IMR-90 (cell line): ENCODE measurements around the gene CSKMT. TPM values are rescaled to one million over a fixed set of nuclear protein-coding genes. Genes with fewer than 3 reads are reported as not detected.
A peak's percentile ranks its signal among the peaks of the same experiment; 100 is the strongest.

Source experiments
- ATAC-seq: fragments of 200-7000 bp; cut with Tn5 transposase; 2 replicates; pipeline ENCODE4 v1.9.1; 2020; ENCODE audit warnings: low read depth, mild to moderate bottlenecking, moderate library complexity
- BruUV-seq: library from RNA; stranded (reverse); fragments of 400-500 nt; replicated peaks from 2 replicates; lab custom pipeline; 2021; lab: Mats Ljungman, UMichigan
- CTCF ChIA-PET: fragments of 300-600 bp; formaldehyde crosslinking; extraction: SDS; loops from one replicate; lab custom pipeline; 2021; ENCODE audit warnings: antibody characterized with exemption; lab: Yijun Ruan, JAX
- POLR2A ChIA-PET: fragments of 300-600 bp; sonication (Branson Sonifier 250); formaldehyde crosslinking; loops from one replicate; lab custom pipeline; 2022; ENCODE audit warnings: antibody characterized with exemption; ENCODE audit not compliant: unreplicated experiment; lab: Charles Lee
- DNase-seq: peaks from one replicate; pipeline ENCODE4 v3.0.0; 2013
- H2AFZ ChIP-seq: replicated peaks from 2 replicates; pipeline ENCODE3; 2013; ENCODE audit warnings: low read length, mild to moderate bottlenecking; ENCODE audit not compliant: poor library complexity
- H2AK5ac ChIP-seq: 2 replicates; pipeline ENCODE4 v1.6.1; 2013; ENCODE audit warnings: low read depth, low read length, inconsistent platforms
- H2AK9ac ChIP-seq: replicated peaks from 2 replicates; pipeline ENCODE3; 2013; ENCODE audit warnings: mild to moderate bottlenecking, low read depth, low read length, moderate library complexity; ENCODE audit not compliant: poor library complexity
- H2BK120ac ChIP-seq: 2 replicates; pipeline ENCODE4 v1.6.1; 2013; ENCODE audit warnings: low read depth, low read length, inconsistent platforms
- H2BK15ac ChIP-seq: 3 replicates; pipeline ENCODE4 v1.6.1; 2013; ENCODE audit warnings: low read depth, low read length, inconsistent platforms
- H2BK20ac ChIP-seq: 2 replicates; pipeline ENCODE4 v1.6.1; 2013; ENCODE audit warnings: low read depth, mild to moderate bottlenecking, inconsistent platforms, low read length, moderate library complexity
- H2BK5ac ChIP-seq: 2 replicates; pipeline ENCODE4 v1.6.1; 2013; ENCODE audit warnings: mild to moderate bottlenecking, low read depth, low read length, inconsistent platforms; ENCODE audit not compliant: poor library complexity, severe bottlenecking
- H3K14ac ChIP-seq: replicated peaks from 2 replicates; pipeline ENCODE4 v1.6.1; 2013; ENCODE audit warnings: low read depth, low read length, inconsistent platforms
- H3K18ac ChIP-seq: 2 replicates; pipeline ENCODE4 v1.6.1; 2013; ENCODE audit warnings: low read depth, low read length, control low read depth
- H3K23ac ChIP-seq: 2 replicates; pipeline ENCODE4 v1.6.1; 2013; ENCODE audit warnings: low read depth, low read length, inconsistent platforms
- H3K27ac ChIP-seq: 2 replicates; pipeline ENCODE4 v1.5.1; 2013; ENCODE audit warnings: mild to moderate bottlenecking, control low read depth, low read length; ENCODE audit not compliant: insufficient read depth
- H3K27me3 ChIP-seq: 2 replicates; pipeline ENCODE4 v1.6.1; 2013; ENCODE audit warnings: low read length; ENCODE audit not compliant: control insufficient read depth, insufficient read depth
- H3K36me3 ChIP-seq: 2 replicates; pipeline ENCODE4 v1.6.1; 2013; ENCODE audit warnings: low read length, mixed read lengths; ENCODE audit not compliant: control insufficient read depth, insufficient read depth
- H3K4ac ChIP-seq: 2 replicates; pipeline ENCODE4 v1.6.1; 2013; ENCODE audit warnings: low read depth, low read length, inconsistent platforms
- H3K4me1 ChIP-seq: 2 replicates; pipeline ENCODE4 v1.6.1; 2013; ENCODE audit warnings: low read length, mixed read lengths; ENCODE audit not compliant: control insufficient read depth, insufficient read depth
- H3K4me2 ChIP-seq: 2 replicates; pipeline ENCODE4 v1.6.1; 2013; ENCODE audit warnings: low read depth, mild to moderate bottlenecking, control low read depth, low read length, moderate library complexity
- H3K4me3 ChIP-seq: 2 replicates; pipeline ENCODE4 v1.5.1; 2013; ENCODE audit warnings: low read depth, mild to moderate bottlenecking, control low read depth, low read length, moderate library complexity; ENCODE audit not compliant: insufficient read depth
- H3K56ac ChIP-seq: 2 replicates; pipeline ENCODE4 v1.6.1; 2013; ENCODE audit warnings: low read length, inconsistent platforms; ENCODE audit not compliant: insufficient read depth; ENCODE audit errors: extremely low read depth
- H3K79me1 ChIP-seq, 2 experiments: 2 replicates each; pipeline ENCODE4 v1.6.1; 2013; ENCODE audit warnings: low read length in 2 of 2, inconsistent platforms in 1 of 2, low read depth in 1 of 2
- H3K9ac ChIP-seq: 2 replicates; pipeline ENCODE4 v1.6.1; 2013; ENCODE audit warnings: low read depth, low read length, control low read depth
- H3K9me1 ChIP-seq: 2 replicates; pipeline ENCODE4 v1.6.1; 2013; ENCODE audit warnings: low read length, inconsistent platforms; ENCODE audit not compliant: insufficient read depth
- H3K9me3 ChIP-seq: 2 replicates; pipeline ENCODE4 v1.6.1; 2013; ENCODE audit warnings: low read length; ENCODE audit not compliant: control insufficient read depth, insufficient read depth
- H4K20me1 ChIP-seq: 2 replicates; pipeline ENCODE4 v1.6.1; 2013; ENCODE audit warnings: low read length, inconsistent platforms; ENCODE audit not compliant: insufficient read depth
- H4K5ac ChIP-seq: 2 replicates; pipeline ENCODE4 v1.6.1; 2013; ENCODE audit warnings: mild to moderate bottlenecking, low read depth, low read length, control low read depth
- H4K8ac ChIP-seq, 2 experiments: 2 replicates each; pipeline ENCODE4 v1.6.1; 2013; ENCODE audit warnings: low read depth in 2 of 2, low read length in 2 of 2, control low read depth in 1 of 2, inconsistent platforms in 1 of 2
- H4K91ac ChIP-seq: 2 replicates; pipeline ENCODE4 v1.6.1; 2013; ENCODE audit warnings: low read depth, low read length, inconsistent platforms; ENCODE audit not compliant: insufficient read depth
- BHLHE40 ChIP-seq: fragments of 150-350 bp; IDR thresholded peaks from 2 replicates; pipeline ENCODE4 v1.6.1; 2016; ENCODE audit warnings: mild to moderate bottlenecking, low read depth, low read length
- FOS ChIP-seq: fragments of 150-350 bp; IDR thresholded peaks from 2 replicates; pipeline ENCODE4 v1.6.1; 2016; ENCODE audit warnings: low read depth, low read length
- MAZ ChIP-seq: IDR thresholded peaks from 2 replicates; pipeline ENCODE4 v1.6.1; 2012; ENCODE audit warnings: low read depth, mild to moderate bottlenecking, low read length, improper control_type of control experiment, moderate library complexity, borderline replicate concordance
- NFE2L2 ChIP-seq: fragments of 150-350 bp; IDR thresholded peaks from 2 replicates; pipeline ENCODE4 v1.6.1; 2016; ENCODE audit warnings: low read depth, mild to moderate bottlenecking, low read length
- RAD21 ChIP-seq: IDR thresholded peaks from 2 replicates; pipeline ENCODE4 v1.6.1; 2012; ENCODE audit warnings: low read length, improper control_type of control experiment
- RCOR1 ChIP-seq: IDR thresholded peaks from 2 replicates; pipeline ENCODE4 v1.6.1; 2012; ENCODE audit warnings: mild to moderate bottlenecking, low read length, improper control_type of control experiment; ENCODE audit not compliant: insufficient replicate concordance
- SMC3 ChIP-seq: fragments of 150-350 bp; IDR thresholded peaks from 2 replicates; pipeline ENCODE4 v1.6.1; 2016; ENCODE audit warnings: low read depth, mild to moderate bottlenecking, antibody characterized with exemption, low read length, moderate library complexity
- WGBS, 2 experiments: methylation state at CpG; one replicate each; pipeline versions ENCODE4 v1.1.5 to v1.1.7; 2013; ENCODE audit warnings: missing lambda C conversion rate in 2 of 2; ENCODE audit not compliant: insufficient read length in 1 of 2; ENCODE audit errors: extremely low coverage in 2 of 2; 5-methylcytosine and 5-hydroxymethylcytosine counted together
- dilution Hi-C: fragments of 300-500 bp; cut with HindIII; formaldehyde crosslinking; loops from one replicate; pipeline ENCODE4 v1.14.3; 2018; ENCODE audit warnings: low sequenced_read_pairs; ENCODE audit not compliant: unreplicated experiment
- in situ Hi-C: fragments of 300-500 bp; cut with MboI; formaldehyde crosslinking; loops from 3 replicates; pipeline ENCODE4 v1.14.3; 2019; ENCODE audit warnings: low sequenced_read_pairs, inconsistent platforms, mixed read lengths
- intact Hi-C: fragments of 100-400 bp; cut with micrococcal nuclease; formaldehyde crosslinking; loops from 2 replicates; pipeline ENCODE4 v1.10.0; 2022
- polyA plus RNA-seq, 3 experiments: library from polyadenylated mRNA; depleted of rRNA; stranded (reverse); fragments of >200 nt; gene quantifications; 2 replicates each; pipeline ENCODE4 v1.2.3, GENCODE V29; 2012; ENCODE audit warnings: low replicate concordance in 1 of 3
- total RNA-seq: library from RNA; depleted of rRNA; stranded (reverse); fragments of >200 nt; gene quantifications from 2 replicates; pipeline ENCODE4 v1.2.3, GENCODE V29; 2012
- TF ChIP-seq, protein P1 (sequence below): conservative IDR thresholded peaks from 2 replicates; pipeline ENCODE4 v1.5.1; 2012; ENCODE audit warnings: mild to moderate bottlenecking, low read depth, low read length, improper control_type of control experiment
- TF ChIP-seq, protein P2 (sequence below): fragments of 150-350 bp; IDR thresholded peaks from 2 replicates; pipeline ENCODE4 v1.6.1; 2016; ENCODE audit warnings: low read depth, mild to moderate bottlenecking, low read length, moderate library complexity, borderline replicate concordance
- TF ChIP-seq, protein P3 (sequence below): fragments of 150-350 bp; IDR thresholded peaks from 2 replicates; pipeline ENCODE4 v1.6.1; 2017; ENCODE audit warnings: mild to moderate bottlenecking, antibody characterized with exemption, low read length, low read depth

Gene CSKMT
- total and polyA plus RNA-seq, 2 of the 4 experiments (the other 2 are of a cell fraction), result 5.3 to 7.9 TPM

DNA sequence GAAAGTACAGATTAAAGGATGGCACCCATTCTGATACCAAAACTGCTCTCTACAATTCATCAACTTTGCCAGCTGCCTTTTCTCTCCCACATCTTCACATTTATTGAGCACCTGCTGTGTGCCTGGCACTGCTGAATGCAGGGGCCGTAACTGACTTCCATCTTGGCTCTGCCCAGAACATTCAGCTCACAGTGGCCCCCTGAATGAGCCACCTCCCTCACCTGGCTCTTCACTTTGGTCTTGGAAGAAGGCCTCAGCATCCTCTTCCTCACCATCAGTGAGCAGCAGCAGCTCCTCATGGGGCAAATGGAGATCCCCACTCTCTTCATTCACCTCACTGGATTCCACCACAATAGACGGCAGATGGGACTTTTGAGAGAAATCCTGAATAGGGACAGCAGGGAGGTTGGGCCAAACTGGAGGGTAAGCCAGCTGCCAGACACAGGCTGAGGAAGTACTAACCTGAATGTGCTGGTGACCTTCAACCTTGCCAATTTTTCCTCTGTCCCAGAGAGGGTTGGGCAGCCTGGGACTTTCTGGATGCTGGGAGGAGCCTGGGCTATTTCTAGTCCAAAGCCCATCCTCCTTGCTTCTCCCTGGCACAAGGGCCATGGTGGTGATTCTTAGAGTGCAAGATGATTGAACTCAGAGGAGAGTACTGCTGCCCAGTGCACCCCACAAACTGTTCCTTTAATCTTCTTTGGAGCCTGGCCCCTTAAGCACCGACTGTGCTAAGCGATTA lies 4.5 kb downstream of the CSKMT start:
- Histone ChIP-seq H4K8ac (no peak overlapping the region), H4K20me1 (peaks cover 18% of the 10 kb centered on the region), H3K23ac (no peak overlapping the region), H3K9me1 (peaks cover 9% of the 10 kb centered on the region), H3K9ac (no peak overlapping the region), H3K18ac (no peak overlapping the region), H2BK15ac (no peak overlapping the region), H3K4me3 (no peak overlapping the region), H4K91ac (no peak overlapping the region), H3K36me3 (peaks cover 16% of the 10 kb centered on the region), H2BK5ac (no peak overlapping the region), H2AFZ (no peak overlapping the region), H2AK9ac (no peak overlapping the region), H2BK120ac (no peak overlapping the region), H3K27me3 (no peaks in the 10 kb centered on the region), H3K14ac (no peak overlapping the region), H3K4me2 (no peak overlapping the region), H4K5ac (no peak overlapping the region), H3K4ac (no peak overlapping the region), H3K4me1 (peaks cover 11% of the 10 kb centered on the region), H3K9me3 (no peaks in the 10 kb centered on the region), H2AK5ac (peak overlapping the region; percentile 21), H3K56ac (no peak overlapping the region), H3K79me1 (peaks cover 34 to 72% of the 10 kb centered on the region in 2 experiments), H3K27ac (no peak overlapping the region), H2BK20ac (no peak overlapping the region)
- intact Hi-C loops, result no loop called here
- in situ Hi-C loops, result no loop called here
- dilution Hi-C loops, result no loop called here
- no TSS peak for BruUV-seq
- WGBS, 2 experiments, result 100% methylated on average over 1 of the region's 4 CpGs; no CpG with 5 or more reads in 1 of the 2 experiments
- POLR2A ChIA-PET, result interaction anchor here (0.6 to 1.6 kb wide), 2 partner anchors 11 to 250 kb away, joined by 3 to 10 read pairs; no protein-coding TSS in a partner anchor
- ATAC-seq (no peak), DNase-seq (no peak)
- CTCF ChIA-PET, result interaction anchor here (1.0 kb wide), 1 partner anchor 12 kb away, joined by 3 read pairs; no protein-coding TSS in a partner anchor
- TF ChIP-seq MAZ (no peak), FOS (no peak), SMC3 (no peak), BHLHE40 (no peak), RCOR1 (no peak), NFE2L2 (no peak), RAD21 (no peak)
- TF ChIP-seq, protein P1, sequence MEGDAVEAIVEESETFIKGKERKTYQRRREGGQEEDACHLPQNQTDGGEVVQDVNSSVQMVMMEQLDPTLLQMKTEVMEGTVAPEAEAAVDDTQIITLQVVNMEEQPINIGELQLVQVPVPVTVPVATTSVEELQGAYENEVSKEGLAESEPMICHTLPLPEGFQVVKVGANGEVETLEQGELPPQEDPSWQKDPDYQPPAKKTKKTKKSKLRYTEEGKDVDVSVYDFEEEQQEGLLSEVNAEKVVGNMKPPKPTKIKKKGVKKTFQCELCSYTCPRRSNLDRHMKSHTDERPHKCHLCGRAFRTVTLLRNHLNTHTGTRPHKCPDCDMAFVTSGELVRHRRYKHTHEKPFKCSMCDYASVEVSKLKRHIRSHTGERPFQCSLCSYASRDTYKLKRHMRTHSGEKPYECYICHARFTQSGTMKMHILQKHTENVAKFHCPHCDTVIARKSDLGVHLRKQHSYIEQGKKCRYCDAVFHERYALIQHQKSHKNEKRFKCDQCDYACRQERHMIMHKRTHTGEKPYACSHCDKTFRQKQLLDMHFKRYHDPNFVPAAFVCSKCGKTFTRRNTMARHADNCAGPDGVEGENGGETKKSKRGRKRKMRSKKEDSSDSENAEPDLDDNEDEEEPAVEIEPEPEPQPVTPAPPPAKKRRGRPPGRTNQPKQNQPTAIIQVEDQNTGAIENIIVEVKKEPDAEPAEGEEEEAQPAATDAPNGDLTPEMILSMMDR, result no peak
- TF ChIP-seq, protein P2, sequence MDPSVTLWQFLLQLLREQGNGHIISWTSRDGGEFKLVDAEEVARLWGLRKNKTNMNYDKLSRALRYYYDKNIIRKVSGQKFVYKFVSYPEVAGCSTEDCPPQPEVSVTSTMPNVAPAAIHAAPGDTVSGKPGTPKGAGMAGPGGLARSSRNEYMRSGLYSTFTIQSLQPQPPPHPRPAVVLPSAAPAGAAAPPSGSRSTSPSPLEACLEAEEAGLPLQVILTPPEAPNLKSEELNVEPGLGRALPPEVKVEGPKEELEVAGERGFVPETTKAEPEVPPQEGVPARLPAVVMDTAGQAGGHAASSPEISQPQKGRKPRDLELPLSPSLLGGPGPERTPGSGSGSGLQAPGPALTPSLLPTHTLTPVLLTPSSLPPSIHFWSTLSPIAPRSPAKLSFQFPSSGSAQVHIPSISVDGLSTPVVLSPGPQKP, result no peak
- TF ChIP-seq, protein P3, sequence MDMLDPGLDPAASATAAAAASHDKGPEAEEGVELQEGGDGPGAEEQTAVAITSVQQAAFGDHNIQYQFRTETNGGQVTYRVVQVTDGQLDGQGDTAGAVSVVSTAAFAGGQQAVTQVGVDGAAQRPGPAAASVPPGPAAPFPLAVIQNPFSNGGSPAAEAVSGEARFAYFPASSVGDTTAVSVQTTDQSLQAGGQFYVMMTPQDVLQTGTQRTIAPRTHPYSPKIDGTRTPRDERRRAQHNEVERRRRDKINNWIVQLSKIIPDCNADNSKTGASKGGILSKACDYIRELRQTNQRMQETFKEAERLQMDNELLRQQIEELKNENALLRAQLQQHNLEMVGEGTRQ, result no peak
